ENCODE results near the gene AGPAT3.

GRCh38 chr21:43992121-43992520 is 127.1 kb downstream of the AGPAT3 start:
- TF ChIP-seq CTCF (IDR thresholded peaks at IDR 0.05), result no peak
- no peak for TF ChIP-seq POLR2AphosphoS5 (IDR thresholded peaks at IDR 0.05)
- TF ChIP-seq POLR2A (IDR thresholded peaks at IDR 0.05; ENCODE audit: low read depth), result no peak
- TF ChIP-seq EP300 (IDR thresholded peaks at IDR 0.05), result no peak

Data from esophagus muscularis mucosa (tissue), 4 donors.